OCI-LY3 (cell line): ENCODE measurements around the gene TMEM129.

ENCODE experiments used
- H2AFZ ChIP-seq: fragments of 200-600, 300-600 bp; shearing (Covaris generic); 2 replicates; pipeline ENCODE4 v1.6.0; 2014; ENCODE audit warnings: antibody characterized with exemption, low read depth, low read length
- H3K27ac ChIP-seq: fragments of 200-600, 300-600 bp; sonication (generic); 2 replicates; pipeline ENCODE4 v1.5.1; 2014; ENCODE audit warnings: mild to moderate bottlenecking, low read length, moderate library complexity, mixed read lengths
- H3K27me3 ChIP-seq: fragments of 200-600, 300-600 bp; sonication (generic); 2 replicates; pipeline ENCODE4 v1.6.1; 2014; ENCODE audit warnings: low read depth, low read length, mixed read lengths
- H3K36me3 ChIP-seq: fragments of 200-600, 300-600 bp; sonication (generic); replicated peaks from 2 replicates; pipeline ENCODE3; 2014; ENCODE audit warnings: low read depth, low read length, mixed read lengths
- H3K4me1 ChIP-seq: fragments of 300-600, 200-600 bp; sonication (generic); 2 replicates; pipeline ENCODE4 v1.6.1; 2014; ENCODE audit warnings: low read length, mixed read lengths
- H3K4me2 ChIP-seq: fragments of 200-600, 300-600 bp; sonication (generic); 2 replicates; pipeline ENCODE4 v1.6.1; 2014; ENCODE audit warnings: low read length, mixed read lengths
- H3K4me3 ChIP-seq: fragments of 300-600, 200-600 bp; sonication (generic); 2 replicates; pipeline ENCODE4 v1.5.1; 2014; ENCODE audit warnings: antibody characterized with exemption, mild to moderate bottlenecking, low read length, moderate library complexity
- H3K79me2 ChIP-seq: fragments of 300-600, 200-600 bp; shearing (Covaris generic); 2 replicates; pipeline ENCODE4 v1.6.1; 2014; ENCODE audit warnings: mild to moderate bottlenecking, low read length, mixed read lengths
- H3K9ac ChIP-seq: fragments of 300-600, 200-600 bp; shearing (Covaris generic); 2 replicates; pipeline ENCODE4 v1.6.0; 2014; ENCODE audit warnings: mild to moderate bottlenecking, low read length, moderate library complexity
- H3K9me3 ChIP-seq: fragments of 200-600, 300-600 bp; shearing (Covaris generic); 2 replicates; pipeline ENCODE4 v1.6.1; 2014; ENCODE audit warnings: low read length, mixed read lengths; ENCODE audit not compliant: insufficient read depth
- H4K20me1 ChIP-seq: fragments of 200-600, 300-600 bp; sonication (generic); 2 replicates; pipeline ENCODE4 v1.6.1; 2016; ENCODE audit warnings: low read length, mixed read lengths; ENCODE audit not compliant: insufficient read depth
- EZH2phosphoT487 ChIP-seq: fragments of 200-600 bp; shearing (Covaris generic); IDR thresholded peaks from 2 replicates; pipeline ENCODE4 v1.6.1; 2018; ENCODE audit warnings: antibody characterized with exemption, mixed run types, low read depth
- TF ChIP-seq, protein P1 (sequence below): fragments of 200-600, 300-600 bp; sonication (generic); IDR thresholded peaks from 2 replicates; pipeline ENCODE4 v1.5.1; 2014; ENCODE audit warnings: antibody characterized with exemption, low read length, low read depth

The TMEM129 gene

DNA sequence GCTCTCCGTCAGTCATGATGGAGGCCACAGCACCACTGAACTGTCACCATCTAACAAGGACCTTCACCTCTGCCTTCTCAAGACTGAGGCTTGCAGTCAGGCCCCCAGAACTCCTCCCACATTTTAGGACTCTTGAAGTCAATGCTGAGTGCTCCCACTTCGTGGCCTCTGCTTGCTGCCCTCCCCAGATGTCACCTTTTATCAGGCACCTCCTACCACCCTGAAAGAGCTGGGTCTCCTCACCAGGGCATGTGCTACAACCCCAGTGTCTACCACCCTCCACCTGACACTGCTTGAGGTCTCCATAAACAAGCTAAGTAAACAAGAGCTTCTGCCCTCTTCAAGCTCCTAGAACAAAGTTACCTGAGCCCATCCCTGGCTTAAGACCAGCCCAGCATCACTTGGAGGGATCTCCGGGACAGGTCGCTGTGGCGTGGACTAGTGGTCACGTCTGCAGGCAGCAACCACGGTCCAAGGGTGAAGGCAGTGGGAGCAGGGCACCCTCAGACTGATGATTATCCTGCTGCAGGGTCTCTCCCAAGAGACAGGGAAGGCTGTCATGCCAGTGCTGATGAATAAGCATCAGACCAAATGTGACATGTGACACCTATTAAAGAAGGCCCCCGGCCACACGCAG is 29.3 kb downstream of the TMEM129 start:
- Histone ChIP-seq H3K4me3 (no peak overlapping the region), H4K20me1 (peaks cover 38% of the 10 kb centered on the region), H3K36me3 (peaks cover 53% of the 10 kb centered on the region), H3K4me1 (no peaks in the 10 kb centered on the region), H3K9me3 (no peaks in the 10 kb centered on the region), H2AFZ (no peak overlapping the region), H3K27ac (no peak overlapping the region), H3K79me2 (peaks cover 12% of the 10 kb centered on the region; the same call in 1 of the 2 replicates), H3K9ac (no peak overlapping the region), H3K4me2 (no peak overlapping the region), H3K27me3 (no peaks in the 10 kb centered on the region)
- TF ChIP-seq, protein P1, sequence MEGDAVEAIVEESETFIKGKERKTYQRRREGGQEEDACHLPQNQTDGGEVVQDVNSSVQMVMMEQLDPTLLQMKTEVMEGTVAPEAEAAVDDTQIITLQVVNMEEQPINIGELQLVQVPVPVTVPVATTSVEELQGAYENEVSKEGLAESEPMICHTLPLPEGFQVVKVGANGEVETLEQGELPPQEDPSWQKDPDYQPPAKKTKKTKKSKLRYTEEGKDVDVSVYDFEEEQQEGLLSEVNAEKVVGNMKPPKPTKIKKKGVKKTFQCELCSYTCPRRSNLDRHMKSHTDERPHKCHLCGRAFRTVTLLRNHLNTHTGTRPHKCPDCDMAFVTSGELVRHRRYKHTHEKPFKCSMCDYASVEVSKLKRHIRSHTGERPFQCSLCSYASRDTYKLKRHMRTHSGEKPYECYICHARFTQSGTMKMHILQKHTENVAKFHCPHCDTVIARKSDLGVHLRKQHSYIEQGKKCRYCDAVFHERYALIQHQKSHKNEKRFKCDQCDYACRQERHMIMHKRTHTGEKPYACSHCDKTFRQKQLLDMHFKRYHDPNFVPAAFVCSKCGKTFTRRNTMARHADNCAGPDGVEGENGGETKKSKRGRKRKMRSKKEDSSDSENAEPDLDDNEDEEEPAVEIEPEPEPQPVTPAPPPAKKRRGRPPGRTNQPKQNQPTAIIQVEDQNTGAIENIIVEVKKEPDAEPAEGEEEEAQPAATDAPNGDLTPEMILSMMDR = no peak
- TF ChIP-seq EZH2phosphoT487 = no peak

DNA sequence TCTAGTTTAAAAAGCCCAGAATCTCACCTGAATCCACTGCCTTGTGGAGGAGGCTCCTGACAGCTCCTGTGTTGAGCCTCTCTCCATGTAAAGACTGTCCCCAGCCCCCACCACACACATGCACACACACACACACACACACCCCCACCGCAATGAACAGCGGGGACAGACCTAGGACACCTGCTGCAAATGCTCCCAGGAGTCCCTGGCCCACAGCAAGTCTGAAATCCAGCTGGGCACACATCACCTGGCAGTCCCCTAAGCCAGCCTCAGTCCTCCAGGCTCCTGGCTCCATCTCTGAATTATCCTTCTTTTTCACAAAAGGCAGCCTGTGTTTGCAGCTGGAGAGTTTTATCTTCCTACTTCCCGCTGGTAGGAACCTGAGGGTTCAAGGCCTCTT is 30.4 kb downstream of the TMEM129 start:
- no peaks in the 10 kb centered on the region for H3K4me1 ChIP-seq
- no peaks in the 10 kb centered on the region for H3K9me3 ChIP-seq
- no peaks in the 10 kb centered on the region for H3K27me3 ChIP-seq
- TF ChIP-seq, protein P1 = no peak
- TF ChIP-seq EZH2phosphoT487 = no peak
- no peak overlapping the region for H2AFZ ChIP-seq
- H3K27ac ChIP-seq = no peak overlapping the region
- H3K4me3 ChIP-seq = no peak overlapping the region
- peaks cover 47% of the 10 kb centered on the region for H3K36me3 ChIP-seq
- no peak overlapping the region for H3K9ac ChIP-seq
- no peak overlapping the region for H3K4me2 ChIP-seq
- H4K20me1 ChIP-seq = peaks cover 32% of the 10 kb centered on the region
- H3K79me2 ChIP-seq = 0 out of 2 replicates have a peak, but pooled peaks cover 5% of the 10 kb centered on the region

DNA sequence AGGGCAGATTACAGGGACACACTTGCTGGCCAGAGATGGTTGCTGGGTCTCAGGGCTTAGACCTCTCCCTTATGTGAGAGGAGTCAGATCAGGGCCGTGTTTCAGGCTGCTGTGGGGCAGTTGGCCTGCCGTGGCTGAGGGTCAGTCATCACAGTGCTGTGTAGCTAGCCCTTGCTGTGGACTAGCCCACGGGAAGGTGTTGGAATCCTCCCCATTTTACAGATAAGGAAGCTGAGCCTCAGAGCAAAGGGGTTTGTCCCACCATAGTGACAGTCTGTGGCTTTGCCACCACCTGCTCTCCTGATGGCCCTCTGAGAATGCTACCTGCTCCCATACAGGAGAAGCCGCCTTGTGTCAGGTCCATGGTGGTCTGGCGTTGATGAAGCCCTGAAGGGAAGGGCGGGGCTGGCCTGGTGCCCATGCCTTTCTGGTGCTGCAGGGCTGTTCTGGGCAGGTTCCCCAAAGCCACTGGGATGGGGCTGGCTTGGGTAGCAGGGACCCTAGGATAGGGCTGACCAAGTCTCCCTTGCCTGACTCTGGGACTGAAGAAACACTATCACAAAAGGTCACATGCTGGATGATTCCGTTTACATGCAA is 34.6 kb downstream of the TMEM129 start:
- Histone ChIP-seq H2AFZ (no peak overlapping the region), H3K36me3 (peaks cover 16% of the 10 kb centered on the region), H3K9ac (no peak overlapping the region), H3K27ac (no peak overlapping the region), H3K4me3 (no peak overlapping the region), H4K20me1 (peaks cover 5% of the 10 kb centered on the region; the same call in 1 of the 2 replicates), H3K79me2 (no peaks in the 10 kb centered on the region), H3K27me3 (no peaks in the 10 kb centered on the region), H3K4me1 (peaks cover 7% of the 10 kb centered on the region), H3K4me2 (no peak overlapping the region), H3K9me3 (no peaks in the 10 kb centered on the region)
- no peak for TF ChIP-seq EZH2phosphoT487

DNA sequence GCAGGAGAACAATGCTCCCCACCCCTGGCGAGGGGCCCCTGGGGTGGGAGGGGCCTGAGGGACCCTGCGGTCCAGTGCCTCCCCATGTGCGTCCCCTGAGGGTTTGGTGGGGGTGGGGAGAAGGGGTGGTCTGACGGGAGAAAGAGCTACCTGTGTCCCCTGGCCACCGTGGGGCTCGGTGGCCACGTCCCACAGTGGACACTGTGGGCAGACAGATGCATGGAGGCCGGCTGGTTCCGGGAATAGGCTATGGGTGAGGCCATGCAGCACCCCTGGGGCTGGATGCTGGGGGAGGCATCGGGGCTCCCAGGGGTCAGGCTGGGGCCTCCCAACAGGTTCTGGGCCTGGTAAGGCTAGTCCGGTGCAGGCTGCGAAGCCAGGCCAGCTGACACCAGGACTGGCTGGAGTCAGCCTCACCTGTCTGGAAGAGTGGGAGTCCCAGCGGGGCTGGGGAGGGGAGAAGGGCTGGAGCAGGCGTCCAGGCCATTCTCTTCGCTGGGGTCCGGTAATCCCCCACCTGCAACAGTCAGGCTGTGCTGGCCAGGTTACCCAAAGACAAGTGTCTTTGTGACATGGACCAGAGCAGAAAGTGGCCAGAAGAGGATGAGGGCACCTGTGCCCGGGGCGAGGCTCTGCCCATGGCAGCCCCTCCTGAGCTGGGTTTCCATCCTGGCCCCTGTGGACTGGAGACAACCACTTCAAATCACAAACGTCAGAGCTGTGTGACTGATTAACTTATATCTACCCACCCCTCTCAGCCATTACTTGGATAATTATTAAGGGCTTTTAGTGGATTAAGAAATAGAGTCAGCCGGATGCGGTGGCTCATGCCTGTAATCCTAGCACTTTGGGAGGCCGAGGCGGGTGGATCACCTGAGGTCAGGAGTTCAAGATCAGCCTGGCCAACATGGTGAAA is 35.6 kb downstream of the TMEM129 start:
- peak overlapping the region; percentile 87 for H3K4me3 ChIP-seq
- peaks cover 5% of the 10 kb centered on the region for H3K36me3 ChIP-seq
- no peaks in the 10 kb centered on the region for H3K9me3 ChIP-seq
- no peak overlapping the region for H2AFZ ChIP-seq
- H3K9ac ChIP-seq = peak overlapping the region; percentile 61
- TF ChIP-seq, protein P1 = no peak
- TF ChIP-seq EZH2phosphoT487 = no peak
- no peak overlapping the region for H3K27ac ChIP-seq
- no peaks in the 10 kb centered on the region for H3K27me3 ChIP-seq
- H3K79me2 ChIP-seq = no peaks in the 10 kb centered on the region
- H3K4me2 ChIP-seq = peak overlapping the region; percentile 90
- no peaks in the 10 kb centered on the region for H4K20me1 ChIP-seq
- H3K4me1 ChIP-seq = peaks cover 7% of the 10 kb centered on the region
